ENCODE results near the gene CCDC107. TPM values are rescaled to one million over a fixed set of nuclear protein-coding genes. Genes with fewer than 3 reads are reported as not detected.

Gene CCDC107
- total RNA-seq, 1 experiment from 2014 or later = 34.9 TPM

- Histone ChIP-seq H3K4me3 (ENCODE audit: low read length) (peak overlapping the region; percentile 96), H3K9me2 (replicated peaks; ENCODE audit: low read length) (no peaks in the 10 kb centered on the region), H3K4me1 (ENCODE audit: insufficient read depth, low read length) (peaks cover 32% of the 10 kb centered on the region), H2AFZ (ENCODE audit: low read length) (no peak overlapping the region), H3K27me3 (ENCODE audit: low read length) (no peaks in the 10 kb centered on the region), H4K20me1 (ENCODE audit: low read length) (no peaks in the 10 kb centered on the region), H3K9me3 (ENCODE audit: low read length) (no peaks in the 10 kb centered on the region), H3F3A (ENCODE audit: low read length, unreplicated experiment) (peaks cover 7% of the 10 kb centered on the region), H3K9ac (ENCODE audit: low read length) (peak overlapping the region; percentile 97), H3K4me2 (ENCODE audit: low read length) (peak overlapping the region; percentile 98), H3K79me2 (ENCODE audit: low read length) (peaks cover 29% of the 10 kb centered on the region), H3K36me3 (ENCODE audit: low read depth, low read length) (peaks cover 20% of the 10 kb centered on the region), H3K27ac (ENCODE audit: low read length) (peak overlapping the region; percentile 98)
- DNase-seq (peak; percentile 62), ATAC-seq (peak; percentile 21)
- BruUV-seq (replicated peaks) = TSS peak; percentile 55
- ChIA-PET POLR2A (ENCODE audit: unreplicated experiment) (interaction anchor here (0.6 kb wide), 1 partner anchor 244 kb away, joined by 3 read pairs; no protein-coding TSS in a partner anchor), CTCF (no interaction called here)
- TF ChIP-seq EZH2 (IDR thresholded peaks at IDR 0.05; ENCODE audit: low read length, unreplicated experiment) (no peak), EZH2phosphoT487 (IDR thresholded peaks at IDR 0.05; ENCODE audit: borderline replicate concordance, low read length) (no peak)
- TF ChIP-seq, protein P1, sequence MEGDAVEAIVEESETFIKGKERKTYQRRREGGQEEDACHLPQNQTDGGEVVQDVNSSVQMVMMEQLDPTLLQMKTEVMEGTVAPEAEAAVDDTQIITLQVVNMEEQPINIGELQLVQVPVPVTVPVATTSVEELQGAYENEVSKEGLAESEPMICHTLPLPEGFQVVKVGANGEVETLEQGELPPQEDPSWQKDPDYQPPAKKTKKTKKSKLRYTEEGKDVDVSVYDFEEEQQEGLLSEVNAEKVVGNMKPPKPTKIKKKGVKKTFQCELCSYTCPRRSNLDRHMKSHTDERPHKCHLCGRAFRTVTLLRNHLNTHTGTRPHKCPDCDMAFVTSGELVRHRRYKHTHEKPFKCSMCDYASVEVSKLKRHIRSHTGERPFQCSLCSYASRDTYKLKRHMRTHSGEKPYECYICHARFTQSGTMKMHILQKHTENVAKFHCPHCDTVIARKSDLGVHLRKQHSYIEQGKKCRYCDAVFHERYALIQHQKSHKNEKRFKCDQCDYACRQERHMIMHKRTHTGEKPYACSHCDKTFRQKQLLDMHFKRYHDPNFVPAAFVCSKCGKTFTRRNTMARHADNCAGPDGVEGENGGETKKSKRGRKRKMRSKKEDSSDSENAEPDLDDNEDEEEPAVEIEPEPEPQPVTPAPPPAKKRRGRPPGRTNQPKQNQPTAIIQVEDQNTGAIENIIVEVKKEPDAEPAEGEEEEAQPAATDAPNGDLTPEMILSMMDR (conservative IDR thresholded peaks at IDR 0.05; ENCODE audit: low read depth, low read length) = no peak
- intact Hi-C loops (cut with micrococcal nuclease) = loop anchor here (2.0 to 10.0 kb wide), 3 partner anchors 38 to 136 kb away; partner anchors contain the start of gene NPR2
These were observed 802 bp downstream of the CCDC107 start for GRCh38 chr9:35658968-35659220.

DNA sequence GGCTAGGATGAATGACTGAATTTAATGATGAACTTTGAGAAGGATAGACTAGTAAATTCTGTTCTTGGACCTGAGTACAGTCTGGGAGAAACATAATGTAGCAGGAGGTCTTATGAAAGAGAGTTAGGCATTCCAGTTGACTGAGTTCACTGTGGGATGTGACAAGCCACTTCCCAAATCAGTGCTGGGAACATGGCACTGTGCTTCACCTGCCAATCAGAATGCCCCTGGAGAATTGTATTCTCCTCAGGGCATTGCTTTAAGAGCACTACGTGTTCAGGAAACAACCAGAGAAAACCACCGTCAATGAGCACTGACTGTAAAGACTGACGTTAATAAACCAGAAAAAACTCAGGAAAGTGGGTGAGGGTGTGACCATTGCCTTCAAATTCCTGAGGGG lies 1.2 kb downstream of the CCDC107 start:
- Histone ChIP-seq H3K79me2 (ENCODE audit: low read length) (peaks cover 33% of the 10 kb centered on the region), H4K20me1 (ENCODE audit: low read length) (no peaks in the 10 kb centered on the region), H3K9me3 (ENCODE audit: low read length) (no peaks in the 10 kb centered on the region), H2AFZ (ENCODE audit: low read length) (no peak overlapping the region), H3K4me1 (ENCODE audit: insufficient read depth, low read length) (peaks cover 37% of the 10 kb centered on the region), H3K9me2 (replicated peaks; ENCODE audit: low read length) (no peaks in the 10 kb centered on the region), H3K27ac (ENCODE audit: low read length) (peak overlapping the region; percentile 98), H3K27me3 (ENCODE audit: low read length) (no peaks in the 10 kb centered on the region), H3K36me3 (ENCODE audit: low read depth, low read length) (peaks cover 20% of the 10 kb centered on the region), H3K9ac (ENCODE audit: low read length) (peak overlapping the region; percentile 97), H3K4me2 (ENCODE audit: low read length) (peak overlapping the region; percentile 98), H3F3A (ENCODE audit: low read length, unreplicated experiment) (peaks cover 7% of the 10 kb centered on the region), H3K4me3 (ENCODE audit: low read length) (peak overlapping the region; percentile 96)
- TF ChIP-seq EZH2 (IDR thresholded peaks at IDR 0.05; ENCODE audit: low read length, unreplicated experiment) = no peak
- TF ChIP-seq, protein P1 (conservative IDR thresholded peaks at IDR 0.05; ENCODE audit: low read depth, low read length) = no peak
- TF ChIP-seq EZH2phosphoT487 (IDR thresholded peaks at IDR 0.05; ENCODE audit: borderline replicate concordance, low read length) = no peak
- DNase-seq (peak; percentile 84), ATAC-seq (peak; percentile 28)
- no TSS peak for BruUV-seq (replicated peaks)
- intact Hi-C loops (cut with micrococcal nuclease) = loop anchor here (2.0 to 10.0 kb wide), 3 partner anchors 38 to 135 kb away; partner anchors contain the start of gene NPR2
- ChIA-PET CTCF (no interaction called here), POLR2A (ENCODE audit: unreplicated experiment) (no interaction called here)

- intact Hi-C loops (cut with micrococcal nuclease) = no loop called here
- Histone ChIP-seq H2AFZ (ENCODE audit: low read length) (no peak overlapping the region), H3K9ac (ENCODE audit: low read length) (no peak overlapping the region), H3K4me1 (ENCODE audit: insufficient read depth, low read length) (peaks cover 47% of the 10 kb centered on the region), H3K4me3 (ENCODE audit: low read length) (no peak overlapping the region), H3K79me2 (ENCODE audit: low read length) (peaks cover 40% of the 10 kb centered on the region), H3K9me3 (ENCODE audit: low read length) (no peaks in the 10 kb centered on the region), H3F3A (ENCODE audit: low read length, unreplicated experiment) (peaks cover 7% of the 10 kb centered on the region), H3K36me3 (ENCODE audit: low read depth, low read length) (peaks cover 20% of the 10 kb centered on the region), H3K9me2 (replicated peaks; ENCODE audit: low read length) (no peaks in the 10 kb centered on the region), H4K20me1 (ENCODE audit: low read length) (no peaks in the 10 kb centered on the region), H3K4me2 (ENCODE audit: low read length) (no peak overlapping the region), H3K27ac (ENCODE audit: low read length) (peak overlapping the region; percentile 98), H3K27me3 (ENCODE audit: low read length) (no peaks in the 10 kb centered on the region)
- ChIA-PET POLR2A (ENCODE audit: unreplicated experiment) (interaction anchor here (0.7 kb wide), 1 partner anchor 71 kb away, joined by 5 read pairs; the partner anchor contains the start of genes CREB3 and TLN1), CTCF (interaction anchor here (0.5 to 1.1 kb wide), 6 partner anchors 31 to 86 kb away, joined by 3 to 8 read pairs (median 3); partner anchors contain the start of genes CREB3 and TLN1)
- TF ChIP-seq, protein P1 (conservative IDR thresholded peaks at IDR 0.05; ENCODE audit: low read depth, low read length) = peak; percentile 40; the same call in 1 of the 2 replicates
- TF ChIP-seq EZH2phosphoT487 (IDR thresholded peaks at IDR 0.05; ENCODE audit: borderline replicate concordance, low read length) = no peak
- BruUV-seq (replicated peaks) = no TSS peak
- DNase-seq (peak; percentile 23), ATAC-seq (no peak)
These were observed 2.9 kb downstream of the CCDC107 start for GRCh38 chr9:35660966-35661415.

All from PC-3 (cell line).